Mesendoderm (in vitro differentiated cells): ENCODE results near the gene SPACA6.

ENCODE experiments used
- DNase-seq: peaks from one replicate; pipeline ENCODE4 v3.0.0; 2013
- H2AK5ac ChIP-seq: 2 replicates; pipeline ENCODE4 v1.6.1; 2013; ENCODE audit warnings: low read length, inconsistent platforms
- H2BK120ac ChIP-seq: 2 replicates; pipeline ENCODE4 v1.6.1; 2013; ENCODE audit warnings: low read depth, mild to moderate bottlenecking, low read length, moderate library complexity, mixed read lengths
- H2BK15ac ChIP-seq: replicated peaks from 2 replicates; pipeline ENCODE4 v1.6.1; 2013; ENCODE audit warnings: low read depth, mild to moderate bottlenecking, moderate library complexity
- H2BK5ac ChIP-seq: 2 replicates; pipeline ENCODE4 v1.6.1; 2013; ENCODE audit warnings: low read length, inconsistent platforms
- H3K18ac ChIP-seq: 2 replicates; pipeline ENCODE4 v1.6.1; 2013; ENCODE audit warnings: mild to moderate bottlenecking, low read length, mixed read lengths
- H3K23ac ChIP-seq: one replicate; pipeline ENCODE4 v1.6.1; 2013; ENCODE audit warnings: low read length
- H3K27ac ChIP-seq: 2 replicates; pipeline ENCODE4 v1.5.1; 2013; ENCODE audit warnings: low read depth, mild to moderate bottlenecking, inconsistent platforms, low read length, moderate library complexity
- H3K27me3 ChIP-seq: 2 replicates; pipeline ENCODE4 v1.6.1; 2013; ENCODE audit warnings: low read length, control low read depth, mild to moderate bottlenecking, inconsistent platforms; ENCODE audit not compliant: insufficient read depth, poor library complexity
- H3K36me3 ChIP-seq: 2 replicates; pipeline ENCODE4 v1.6.1; 2013; ENCODE audit warnings: low read length, inconsistent platforms; ENCODE audit not compliant: control insufficient read depth, insufficient read depth
- H3K4ac ChIP-seq: one replicate; pipeline ENCODE4 v1.6.1; 2013; ENCODE audit warnings: low read depth, mild to moderate bottlenecking, low read length, moderate library complexity
- H3K4me1 ChIP-seq: 2 replicates; pipeline ENCODE4 v1.6.1; 2013; ENCODE audit warnings: low read depth, low read length, inconsistent platforms; ENCODE audit not compliant: control insufficient read depth
- H3K4me2 ChIP-seq: 2 replicates; pipeline ENCODE4 v1.6.1; 2013; ENCODE audit warnings: low read length
- H3K4me3 ChIP-seq: 2 replicates; pipeline ENCODE4 v1.5.1; 2013; ENCODE audit warnings: mild to moderate bottlenecking, low read length
- H3K56ac ChIP-seq: one replicate; pipeline ENCODE4 v1.6.1; 2013; ENCODE audit warnings: low read length
- H3K79me1 ChIP-seq: 2 replicates; pipeline ENCODE4 v1.6.1; 2013; ENCODE audit warnings: low read length, inconsistent platforms
- H3K79me2 ChIP-seq: 2 replicates; pipeline ENCODE4 v1.6.1; 2013; ENCODE audit warnings: mild to moderate bottlenecking, low read length; ENCODE audit not compliant: control insufficient read depth, insufficient read depth
- H3K9ac ChIP-seq: 2 replicates; pipeline ENCODE4 v1.6.1; 2013; ENCODE audit warnings: low read length, inconsistent platforms
- H4K5ac ChIP-seq: one replicate; pipeline ENCODE4 v1.6.1; 2013; ENCODE audit warnings: low read length
- H4K8ac ChIP-seq: one replicate; pipeline ENCODE4 v1.6.1; 2013; ENCODE audit warnings: low read depth, mild to moderate bottlenecking, control low read depth, low read length, moderate library complexity
- WGBS: extraction: QIAGEN DNeasy Blood & Tissue Kit; methylation state at CpG from one replicate; pipeline ENCODE4 v1.1.7; 2013; ENCODE audit warnings: low lambda C conversion rate, missing lambda C conversion rate; ENCODE audit not compliant: insufficient coverage; ENCODE audit errors: extremely low coverage; 5-methylcytosine and 5-hydroxymethylcytosine counted together

Gene SPACA6

DNA sequence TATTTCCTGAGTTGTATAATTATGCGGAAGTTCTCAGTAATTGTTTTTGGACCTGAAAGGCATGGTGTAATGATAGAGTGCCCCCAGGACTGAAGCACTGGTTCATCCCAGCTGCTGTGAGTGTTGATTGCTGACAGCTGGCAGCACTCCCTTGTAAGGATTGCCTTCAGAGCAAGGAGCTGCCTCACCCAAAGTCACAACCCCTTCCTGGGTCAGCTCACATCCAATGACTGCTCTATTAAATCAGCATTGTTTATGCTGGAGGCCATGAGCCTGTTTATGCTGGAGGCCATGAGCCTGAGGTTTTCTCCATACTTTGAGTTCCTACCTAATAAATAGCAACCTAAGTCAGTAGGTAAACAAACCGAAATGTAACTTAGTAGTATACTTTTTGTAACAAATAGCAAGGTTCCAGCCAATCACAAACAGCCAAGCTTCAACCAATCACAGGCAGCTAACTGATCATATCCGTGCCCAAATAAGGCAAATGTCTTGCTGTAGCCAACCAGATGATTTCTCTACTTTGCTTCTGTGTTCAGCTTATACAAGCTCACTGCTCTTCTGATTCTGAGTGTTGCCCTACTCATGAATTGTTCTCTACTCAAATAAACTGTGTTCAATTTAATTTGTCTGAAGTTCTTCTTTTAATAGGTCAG lies 11.7 kb upstream of the SPACA6 start:
- H2AK5ac ChIP-seq = no peak overlapping the region
- no peak overlapping the region for H3K23ac ChIP-seq
- no peak overlapping the region for H4K5ac ChIP-seq
- DNase-seq = peak; percentile 14
- H4K8ac ChIP-seq = no peak overlapping the region
- H3K79me2 ChIP-seq = no peaks in the 10 kb centered on the region
- no peak overlapping the region for H2BK120ac ChIP-seq
- H2BK5ac ChIP-seq = no peak overlapping the region
- H3K4me1 ChIP-seq = no peaks in the 10 kb centered on the region
- no peak overlapping the region for H3K18ac ChIP-seq
- WGBS = no CpG with 5 or more reads among the region's 3 CpGs
- H3K4me2 ChIP-seq = no peak overlapping the region
- no peak overlapping the region for H3K4ac ChIP-seq
- no peaks in the 10 kb centered on the region for H3K27me3 ChIP-seq
- H3K27ac ChIP-seq = no peak overlapping the region
- H3K36me3 ChIP-seq = no peaks in the 10 kb centered on the region
- H2BK15ac ChIP-seq = no peak overlapping the region
- no peaks in the 10 kb centered on the region for H3K79me1 ChIP-seq
- no peak overlapping the region for H3K9ac ChIP-seq
- H3K56ac ChIP-seq = no peak overlapping the region
- H3K4me3 ChIP-seq = no peak overlapping the region

DNA sequence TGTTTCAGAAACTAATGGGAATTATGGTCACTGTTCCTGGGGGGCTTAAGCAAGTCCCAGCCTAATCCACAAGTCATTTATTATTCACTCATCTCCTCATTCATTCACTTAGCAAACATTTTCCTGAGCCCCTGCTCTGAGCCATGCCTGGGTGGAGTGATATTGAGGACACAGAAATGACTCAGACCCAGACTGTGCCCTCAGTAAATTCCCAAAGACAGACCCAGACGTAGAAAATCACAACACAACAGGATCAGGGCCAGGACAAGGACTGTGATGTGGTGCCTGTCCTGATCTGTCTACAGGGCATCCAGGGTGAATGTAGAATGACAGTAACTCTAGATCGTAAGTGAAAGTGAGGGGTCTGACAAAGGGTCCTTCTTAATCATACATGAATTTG lies 7.0 kb upstream of the SPACA6 start:
- Histone ChIP-seq H3K36me3 (no peaks in the 10 kb centered on the region), H3K4me3 (no peak overlapping the region), H3K27ac (no peak overlapping the region), H3K79me1 (no peaks in the 10 kb centered on the region), H4K5ac (no peak overlapping the region), H2AK5ac (no peak overlapping the region), H3K4ac (no peak overlapping the region), H3K4me1 (peaks cover 1% of the 10 kb centered on the region), H3K4me2 (no peak overlapping the region), H3K23ac (no peak overlapping the region), H2BK5ac (no peak overlapping the region), H2BK120ac (no peak overlapping the region), H3K79me2 (peaks cover 4% of the 10 kb centered on the region), H3K9ac (no peak overlapping the region), H3K27me3 (no peaks in the 10 kb centered on the region), H4K8ac (no peak overlapping the region), H3K56ac (no peak overlapping the region), H3K18ac (no peak overlapping the region), H2BK15ac (no peak overlapping the region)
- no peak for DNase-seq
- no CpG with 5 or more reads among the region's 2 CpGs for WGBS

DNA sequence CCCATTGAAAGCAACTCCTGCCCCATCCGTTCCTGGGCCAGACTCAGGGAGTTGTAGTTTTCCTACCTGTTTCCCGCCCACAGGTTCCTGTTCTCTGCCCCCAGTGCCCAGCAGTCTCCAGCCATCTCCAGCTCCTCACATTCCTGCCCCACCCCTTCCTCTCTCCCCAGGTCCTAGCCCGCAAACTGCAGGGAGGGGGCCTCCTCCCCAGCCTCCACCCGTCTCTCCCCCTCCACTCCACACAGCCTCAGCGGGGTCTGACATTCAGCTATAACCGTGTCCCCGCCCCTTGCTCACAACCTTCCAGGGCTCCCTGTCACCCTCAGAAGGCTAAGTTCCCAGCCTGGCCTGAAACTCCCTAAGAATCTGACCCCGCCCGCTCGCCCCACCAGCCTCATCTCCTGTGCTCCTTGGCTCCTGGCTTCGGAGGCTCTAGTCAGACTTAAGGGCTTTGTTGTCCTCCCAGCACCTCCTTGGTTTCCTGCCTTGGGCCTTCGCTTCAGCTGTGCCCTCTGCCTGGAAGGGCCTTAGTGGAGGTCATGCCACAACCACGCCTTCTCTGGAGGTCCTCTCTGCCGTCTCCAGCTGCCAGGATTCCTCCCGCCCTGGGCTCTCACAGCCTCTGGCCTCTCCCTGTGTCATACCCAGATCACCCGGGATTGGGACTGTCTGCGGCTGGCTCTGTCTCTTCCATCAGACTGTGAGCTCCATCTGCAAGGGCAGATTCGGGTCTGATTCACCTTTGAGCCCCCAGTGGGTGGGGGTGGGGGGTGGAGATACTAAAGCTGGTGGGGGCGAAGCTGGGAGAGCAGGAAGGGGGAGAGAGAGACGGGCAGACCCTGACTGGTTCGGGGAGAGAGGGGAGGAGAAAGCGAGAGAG lies 5.1 kb upstream of the SPACA6 start:
- H3K27me3 ChIP-seq = no peaks in the 10 kb centered on the region
- no CpG with 5 or more reads among the region's 22 CpGs for WGBS
- peak overlapping the region; percentile 22 for H3K4ac ChIP-seq

DNA sequence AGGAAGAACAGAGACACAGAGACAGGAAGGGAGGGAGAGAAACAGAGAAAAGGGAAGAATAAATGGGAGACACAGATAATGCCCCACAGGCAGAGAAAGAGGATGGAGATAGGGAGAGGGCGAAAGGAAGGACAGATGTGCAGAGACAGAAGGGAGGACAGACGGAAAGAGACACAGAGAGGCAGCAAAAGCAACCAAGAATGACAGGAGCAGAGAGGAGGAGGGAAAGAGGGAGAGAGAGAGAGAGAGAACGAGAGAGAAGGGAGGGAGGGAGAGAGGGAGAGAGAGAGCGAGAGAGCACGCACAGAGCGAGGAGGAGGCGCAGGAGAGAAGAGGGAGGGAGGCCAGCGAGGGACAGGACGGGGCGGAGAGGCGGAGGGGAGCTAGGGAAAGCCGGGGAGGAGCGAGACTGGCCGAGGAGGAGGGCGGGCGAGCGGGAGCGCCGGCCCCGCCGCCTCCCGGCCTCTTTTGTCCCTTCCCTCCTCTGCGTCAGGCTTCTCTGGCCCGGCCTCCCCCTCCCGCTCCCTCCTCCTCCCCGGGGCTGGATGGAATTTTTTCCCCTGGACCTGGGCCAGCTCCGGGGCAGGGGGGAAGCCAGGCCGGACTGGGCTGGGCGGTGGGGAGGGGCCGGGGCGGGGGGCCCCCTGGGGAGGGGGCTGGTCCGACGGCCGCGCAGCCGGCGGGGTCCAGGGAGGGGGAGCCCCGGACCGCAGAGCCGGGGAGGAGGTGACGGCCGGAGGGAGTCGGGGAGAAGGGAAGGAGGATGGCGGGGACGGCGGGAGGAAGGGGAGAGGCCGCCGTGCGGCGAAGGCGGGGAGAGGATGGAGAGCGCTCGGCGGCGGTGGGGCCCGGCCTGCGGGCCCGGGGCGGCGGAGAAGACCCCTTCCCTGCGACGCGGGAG lies 4.2 kb upstream of the SPACA6 start:
- no peak overlapping the region for H2AK5ac ChIP-seq
- H3K9ac ChIP-seq = peak overlapping the region; percentile 80
- no peak overlapping the region for H4K5ac ChIP-seq
- no CpG with 5 or more reads among the region's 63 CpGs for WGBS
- peak overlapping the region; percentile 98 for H3K18ac ChIP-seq
- peaks cover 29% of the 10 kb centered on the region for H3K79me2 ChIP-seq
- H3K4ac ChIP-seq = peak overlapping the region; percentile 99
- DNase-seq = peak; percentile 97
- no peaks in the 10 kb centered on the region for H3K36me3 ChIP-seq
- peak overlapping the region; percentile 80 for H3K4me2 ChIP-seq
- peak overlapping the region; percentile 96 for H2BK120ac ChIP-seq
- H3K27ac ChIP-seq = peak overlapping the region; percentile 88
- H3K4me1 ChIP-seq = peaks cover 6% of the 10 kb centered on the region
- H2BK5ac ChIP-seq = peak overlapping the region; percentile 96
- H2BK15ac ChIP-seq = peak overlapping the region; percentile 59
- H3K56ac ChIP-seq = peak overlapping the region; percentile 96
- peak overlapping the region; percentile 2 for H3K23ac ChIP-seq
- peaks cover 16% of the 10 kb centered on the region for H3K79me1 ChIP-seq
- peak overlapping the region; percentile 86 for H3K4me3 ChIP-seq
- no peaks in the 10 kb centered on the region for H3K27me3 ChIP-seq
- H4K8ac ChIP-seq = peak overlapping the region; percentile 68

More for the DNA sequence above, 5.1 kb upstream of the SPACA6 start:
- H2BK15ac ChIP-seq = no peak overlapping the region
- peak overlapping the region; percentile 80 for H3K9ac ChIP-seq
- peaks cover 8% of the 10 kb centered on the region for H3K79me1 ChIP-seq
- H3K18ac ChIP-seq = peak overlapping the region; percentile 7
- H4K8ac ChIP-seq = no peak overlapping the region
- H2BK120ac ChIP-seq = no peak overlapping the region
- H3K27ac ChIP-seq = peak overlapping the region; percentile 80
- H3K23ac ChIP-seq = peak overlapping the region; percentile 2
- H3K4me1 ChIP-seq = peaks cover 6% of the 10 kb centered on the region
- no peak overlapping the region for H4K5ac ChIP-seq
- no peak overlapping the region for H2AK5ac ChIP-seq
- peak overlapping the region; percentile 52 for H3K4me3 ChIP-seq
- H3K4me2 ChIP-seq = peak overlapping the region; percentile 80
- H3K56ac ChIP-seq = peak overlapping the region; percentile 96
- peak; percentile 90 for DNase-seq
- peak overlapping the region; percentile 90 for H2BK5ac ChIP-seq
- H3K79me2 ChIP-seq = peaks cover 22% of the 10 kb centered on the region
- no peaks in the 10 kb centered on the region for H3K36me3 ChIP-seq

DNA sequence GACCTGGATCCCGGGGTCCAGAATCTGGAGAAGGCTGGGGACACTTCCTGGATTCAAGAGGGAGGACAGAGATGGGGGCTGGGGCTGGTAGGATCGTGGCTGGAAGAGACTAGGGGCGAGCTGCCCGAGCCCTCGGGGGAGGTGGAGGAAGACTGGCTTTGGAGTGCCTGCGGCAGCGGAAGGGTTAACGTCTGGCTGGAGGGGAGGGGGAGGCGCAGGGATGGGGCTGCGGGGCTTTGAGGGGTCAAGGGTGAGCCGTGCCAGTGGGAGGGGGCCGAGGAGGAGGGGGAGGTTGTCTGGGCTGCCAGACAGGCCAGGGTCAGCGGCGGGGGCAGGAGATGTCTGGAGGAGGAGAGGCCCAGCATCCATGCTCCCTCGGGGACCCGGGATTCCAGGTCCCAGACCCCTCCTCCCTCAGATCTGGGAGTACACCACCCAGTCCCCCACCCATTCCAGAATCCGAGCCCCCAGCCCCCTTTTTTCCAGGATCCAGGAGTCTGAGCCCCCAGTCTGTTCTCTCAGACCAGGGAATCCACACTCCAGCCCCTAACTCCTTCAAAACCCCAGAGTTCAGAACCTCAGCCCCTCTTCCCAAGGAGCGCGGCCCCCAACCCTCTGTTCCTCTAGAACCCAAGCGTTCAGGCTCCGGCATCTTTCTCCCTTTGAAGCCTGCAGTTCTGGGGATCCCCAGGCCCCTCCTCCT lies 3.2 kb upstream of the SPACA6 start:
- H3K56ac ChIP-seq = peak overlapping the region; percentile 93
- H3K4me2 ChIP-seq = peak overlapping the region; percentile 63
- peaks cover 33% of the 10 kb centered on the region for H3K79me2 ChIP-seq
- WGBS = no CpG with 5 or more reads among the region's 21 CpGs
- peak overlapping the region; percentile 85 for H2BK5ac ChIP-seq
- no peak overlapping the region for H3K23ac ChIP-seq
- no peak overlapping the region for H2AK5ac ChIP-seq
- H3K36me3 ChIP-seq = peaks cover 2% of the 10 kb centered on the region
- peak overlapping the region; percentile 86 for H3K4me3 ChIP-seq
- no peaks in the 10 kb centered on the region for H3K27me3 ChIP-seq
- H4K8ac ChIP-seq = peak overlapping the region; percentile 68
- no peak overlapping the region for H4K5ac ChIP-seq
- peak; percentile 96 for DNase-seq
- H3K79me1 ChIP-seq = peaks cover 25% of the 10 kb centered on the region
- peak overlapping the region; percentile 93 for H3K27ac ChIP-seq
- peak overlapping the region; percentile 98 for H3K18ac ChIP-seq
- peak overlapping the region; percentile 72 for H3K9ac ChIP-seq
- peak overlapping the region; percentile 99 for H3K4ac ChIP-seq
- peak overlapping the region; percentile 96 for H2BK120ac ChIP-seq
- peaks cover 6% of the 10 kb centered on the region for H3K4me1 ChIP-seq
- peak overlapping the region; percentile 59 for H2BK15ac ChIP-seq
